A673 (cell line): ENCODE results near the gene NEK3. TPM values are rescaled to one million over a fixed set of nuclear protein-coding genes. Genes with fewer than 3 reads are reported as not detected.
"Not testable (repeated sequence)": the region's sequence is repeated elsewhere in the genome, so short reads cannot be mapped to it uniquely, and the experiment has no call there.

Experiments used
- BruUV-seq: library from RNA; stranded (reverse); fragments of 400-500 nt; replicated peaks from 2 replicates; lab custom pipeline; 2021; lab: Mats Ljungman, UMichigan
- CTCF ChIA-PET: fragments of 300-600 bp; sonication (Branson Sonifier 250); formaldehyde crosslinking; loops from one replicate; lab custom pipeline; 2022; ENCODE audit warnings: antibody characterized with exemption; lab: Charles Lee
- POLR2A ChIA-PET: fragments of 300-600 bp; sonication (Branson Sonifier 250); formaldehyde crosslinking; loops from one replicate; lab custom pipeline; 2022; ENCODE audit warnings: antibody characterized with exemption; ENCODE audit not compliant: low non-redundant PET; lab: Charles Lee
- DNase-seq: peaks from one replicate; pipeline ENCODE4 v3.0.0-alpha.2; 2015; ENCODE audit warnings: low spot score
- H3K27ac ChIP-seq: fragments of 200-600 bp; sonication (generic); 2 replicates; pipeline ENCODE4 v1.5.1; 2016; ENCODE audit warnings: mixed run types, low read depth, mild to moderate bottlenecking, mixed read lengths, antibody characterized with exemption, low read length; ENCODE audit not compliant: poor library complexity, severe bottlenecking
- H3K27me3 ChIP-seq: fragments of 200-600 bp; sonication (generic); replicated peaks from 2 replicates; pipeline ENCODE4 v1.6.1; 2017; ENCODE audit warnings: mixed run types, low read depth, mild to moderate bottlenecking, mixed read lengths, antibody characterized with exemption, low read length; ENCODE audit not compliant: insufficient read depth, poor library complexity
- H3K36me3 ChIP-seq: fragments of 200-600 bp; sonication (generic); 2 replicates; pipeline ENCODE4 v1.6.1; 2016; ENCODE audit warnings: mixed run types, mild to moderate bottlenecking, mixed read lengths, antibody characterized with exemption, low read length; ENCODE audit not compliant: insufficient read depth, poor library complexity, severe bottlenecking
- H3K4me1 ChIP-seq: fragments of 200-600 bp; sonication (generic); 2 replicates; pipeline ENCODE4 v1.6.1; 2017; ENCODE audit warnings: mixed run types, mild to moderate bottlenecking, mixed read lengths, antibody characterized with exemption, low read length; ENCODE audit not compliant: insufficient read depth, poor library complexity, severe bottlenecking
- H3K4me3 ChIP-seq: fragments of 200-600 bp; sonication (generic); 2 replicates; pipeline ENCODE4 v1.5.1; 2016; ENCODE audit warnings: low read depth, mixed run types, mild to moderate bottlenecking, mixed read lengths, low read length; ENCODE audit not compliant: poor library complexity, severe bottlenecking
- H3K9me3 ChIP-seq: fragments of 200-600 bp; sonication (generic); 2 replicates; pipeline ENCODE4 v1.6.1; 2016; ENCODE audit warnings: mixed run types, low read depth, mild to moderate bottlenecking, mixed read lengths, antibody characterized with exemption, low read length; ENCODE audit not compliant: poor library complexity, severe bottlenecking
- CTCF ChIP-seq: fragments of 300-800, 200-600 bp; sonication (generic); conservative IDR thresholded peaks from 2 replicates; pipeline ENCODE4 v1.5.1; 2017; ENCODE audit warnings: low read depth, mild to moderate bottlenecking, antibody characterized with exemption, low read length, moderate library complexity, mixed read lengths
- EZH2 ChIP-seq: fragments of 200-600 bp; sonication (generic); IDR thresholded peaks from 2 replicates; pipeline ENCODE4 v1.6.1; 2017; ENCODE audit warnings: borderline replicate concordance, low read depth, mild to moderate bottlenecking, mixed read lengths, antibody characterized with exemption, low read length; ENCODE audit not compliant: poor library complexity, severe bottlenecking
- intact Hi-C: fragments of 100-400 bp; cut with micrococcal nuclease; formaldehyde crosslinking; loops from one replicate; pipeline ENCODE4 v1.10.0; 2022; ENCODE audit not compliant: unreplicated experiment
- total RNA-seq: library from RNA; stranded (reverse); gene quantifications from 2 replicates; pipeline ENCODE4 v1.2.3, GENCODE V29; 2021

NEK3 gene
- total RNA-seq, 1 experiment from 2014 or later = 18.1 TPM

DNA sequence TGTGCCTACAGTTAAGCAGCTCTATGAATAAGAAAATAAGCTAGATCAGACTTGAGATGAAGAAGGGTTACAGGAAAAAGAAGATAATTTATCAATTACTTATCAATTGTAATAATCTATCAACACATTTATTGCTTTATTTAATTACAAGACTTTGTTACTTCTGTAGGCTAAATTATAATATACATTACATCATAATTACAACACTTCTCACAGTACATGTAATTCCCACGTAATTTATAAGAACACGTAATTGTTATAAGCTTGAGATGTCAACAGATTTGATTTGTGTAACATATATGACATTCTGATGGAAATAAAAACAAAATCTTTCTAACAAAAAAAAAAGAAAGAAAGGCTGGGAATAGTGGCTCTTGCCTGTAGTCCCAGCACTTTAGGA, 67.3 kb downstream of the NEK3 start:
- CTCF ChIA-PET = no interaction called here

GRCh38 chr13:52091473-52091872, 67.9 kb downstream of the NEK3 start:
- Histone ChIP-seq H3K9me3 (no peaks in the 10 kb centered on the region), H3K27ac (no peak overlapping the region), H3K27me3 (no peaks in the 10 kb centered on the region), H3K4me1 (no peaks in the 10 kb centered on the region), H3K36me3 (no peaks in the 10 kb centered on the region), H3K4me3 (no peak overlapping the region)
- CTCF ChIA-PET = no interaction called here
- no TSS peak for BruUV-seq
- TF ChIP-seq CTCF = no peak
- TF ChIP-seq EZH2 = no peak
- intact Hi-C loops = no loop called here
- POLR2A ChIA-PET = no interaction called here
- DNase-seq = no peak

More for the DNA sequence above, 67.3 kb downstream of the NEK3 start:
- Histone ChIP-seq H3K4me3 (no peak overlapping the region), H3K27me3 (no peaks in the 10 kb centered on the region), H3K36me3 (no peaks in the 10 kb centered on the region), H3K27ac (no peak overlapping the region), H3K4me1 (no peaks in the 10 kb centered on the region), H3K9me3 (no peaks in the 10 kb centered on the region)
- no TSS peak for BruUV-seq
- POLR2A ChIA-PET = no interaction called here
- intact Hi-C loops = no loop called here
- no peak for DNase-seq
- TF ChIP-seq CTCF (no peak), EZH2 (no peak)

DNA sequence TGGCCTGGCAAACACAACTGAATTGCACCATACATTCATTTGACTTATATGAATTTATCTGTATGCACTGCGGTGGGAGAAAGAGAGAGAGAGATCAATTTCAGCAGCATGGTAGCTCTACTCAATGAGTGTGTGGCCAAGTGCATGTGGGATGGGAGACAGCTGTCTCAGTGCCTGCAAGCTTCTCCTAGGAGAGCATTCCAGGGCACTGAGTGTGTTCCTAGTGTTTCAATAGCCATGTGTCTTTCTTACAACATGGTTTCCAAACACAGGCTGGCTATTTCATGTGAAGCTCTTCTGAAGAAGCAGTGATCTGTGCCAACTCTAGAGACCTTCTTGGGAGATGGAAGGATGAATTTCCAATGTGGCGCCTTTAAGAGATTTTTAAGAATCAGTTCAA, 74.0 kb downstream of the NEK3 start:
- Histone ChIP-seq H3K27me3 (no peaks in the 10 kb centered on the region), H3K27ac (no peak overlapping the region), H3K9me3 (no peaks in the 10 kb centered on the region), H3K4me1 (no peaks in the 10 kb centered on the region), H3K4me3 (no peak overlapping the region), H3K36me3 (no peaks in the 10 kb centered on the region)
- no peak for DNase-seq
- BruUV-seq = no TSS peak
- TF ChIP-seq CTCF (no peak), EZH2 (no peak)
- intact Hi-C loops = no loop called here
- ChIA-PET POLR2A (no interaction called here), CTCF (no interaction called here)

GRCh38 chr13:52084981-52085380, 74.4 kb downstream of the NEK3 start:
- H3K9me3 ChIP-seq, H3K27ac ChIP-seq, DNase-seq, BruUV-seq, H3K36me3 ChIP-seq, CTCF ChIA-PET, POLR2A ChIA-PET, H3K4me3 ChIP-seq, H3K27me3 ChIP-seq, H3K4me1 ChIP-seq, intact Hi-C loops: not testable (repeated sequence)

Other genes with a start within 250 kb of the NEK3 start
- gene ATP7B, start 148.1 kb downstream of the NEK3 start, total RNA-seq = 2.9 and 4.4 TPM in 2 replicates
- gene ALG11, start 147.2 kb downstream of the NEK3 start, total RNA-seq = 30.6 and 30.9 TPM in 2 replicates
- gene UTP14C, start 134.9 kb downstream of the NEK3 start, total RNA-seq = 13.0 and 15.2 TPM in 2 replicates
- 0.13 TPM in 1 of 2 replicates, not detected in the other for gene NEK5, start 30.5 kb downstream of the NEK3 start, total RNA-seq
- gene THSD1, start 246.6 kb upstream of the NEK3 start, total RNA-seq = 0.13 and 0.39 TPM in 2 replicates